HepG2 (cell line): ENCODE results near the gene DOP1B. TPM values are rescaled to one million over a fixed set of nuclear protein-coding genes. Genes with fewer than 3 reads are reported as not detected.
A peak's percentile ranks its signal among the peaks of the same experiment; 100 is the strongest.

Experiments used
- ATAC-seq: fragments of 200-7000 bp; cut with Tn5 transposase; 3 replicates; pipeline ENCODE4 v1.9.1; 2020; ENCODE audit warnings: mild to moderate bottlenecking, moderate library complexity
- BruUV-seq: library from RNA; stranded (reverse); fragments of 400-500 nt; replicated peaks from 2 replicates; lab custom pipeline; 2021; lab: Mats Ljungman, UMichigan
- CTCF ChIA-PET: fragments of 300-600 bp; formaldehyde crosslinking; extraction: SDS; loops from one replicate; lab custom pipeline; 2021; ENCODE audit warnings: low total read pairs, inconsistent platforms, low intra/inter-chr PET ratio; lab: Yijun Ruan, JAX
- POLR2A ChIA-PET: fragments of 350-600 bp; sonication (Branson Sonifier 250); formaldehyde crosslinking; loops from one replicate; lab custom pipeline; 2020; ENCODE audit warnings: antibody characterized with exemption, inconsistent platforms; lab: Yijun Ruan, JAX
- DNase-seq: peaks from one replicate; pipeline ENCODE4 v3.0.0-alpha.2; 2015; ENCODE audit warnings: low spot score
- FAIRE-seq: peaks from 3 replicates; lab custom pipeline; 2011; peaks lifted over from hg19 to GRCh38; lab: Jason Lieb, UNC
- H2AFZ ChIP-seq: one replicate; pipeline ENCODE4 v1.6.1; 2011; ENCODE audit warnings: low read length, inconsistent platforms
- H3K27ac ChIP-seq: fragments of 300-600 bp; 3 replicates; pipeline ENCODE4 v1.8.0; 2011; ENCODE audit warnings: mixed run types, mild to moderate bottlenecking, mixed read lengths, low read length, inconsistent platforms; ENCODE audit not compliant: insufficient read depth; ENCODE audit errors: extremely low read length
- H3K27me3 ChIP-seq, 2 experiments: fragments of 200-600 bp in 1 of 2; 2 replicates in 1 of 2; 3 replicates in 1 of 2; pipeline versions ENCODE4 v1.6.0 to v1.8.0; 2011; ENCODE audit warnings: low read length in 2 of 2, mild to moderate bottlenecking in 2 of 2, moderate library complexity in 2 of 2, inconsistent platforms in 1 of 2; ENCODE audit not compliant: insufficient read depth in 2 of 2, control insufficient read depth in 1 of 2
- H3K36me3 ChIP-seq, 2 experiments: fragments of 200-600 bp in 1 of 2; replicated peaks in 1 of 2; 2 replicates in 1 of 2; 3 replicates in 1 of 2; pipeline versions ENCODE4 v1.5.1 to v1.8.0; 2011; ENCODE audit warnings: low read length in 2 of 2, inconsistent platforms in 1 of 2; ENCODE audit not compliant: insufficient read depth in 2 of 2, control insufficient read depth in 1 of 2
- H3K4me1 ChIP-seq: 2 replicates; pipeline ENCODE4 v1.5.1; 2012; ENCODE audit warnings: low read length, inconsistent platforms; ENCODE audit not compliant: insufficient read depth
- H3K4me2 ChIP-seq: 2 replicates; pipeline ENCODE4 v1.6.0; 2011; ENCODE audit warnings: low read depth, low read length, inconsistent platforms
- H3K4me3 ChIP-seq, 3 experiments: fragments of 200-600 bp in 1 of 3; sonication (generic), shearing (Covaris generic) in 1 of 3; replicated peaks in 1 of 3; 2 replicates each; pipeline ENCODE4 v1.5.1; 2011 to 2016; ENCODE audit warnings: low read length in 3 of 3, inconsistent platforms in 2 of 3, low read depth in 2 of 3, mild to moderate bottlenecking in 2 of 3, control low read depth in 1 of 3, mixed read lengths in 1 of 3; ENCODE audit not compliant: insufficient read depth in 1 of 3
- H3K79me2 ChIP-seq: one replicate; pipeline ENCODE4 v1.6.1; 2011; ENCODE audit warnings: low read length, inconsistent platforms; ENCODE audit not compliant: insufficient read depth
- H3K9ac ChIP-seq: 2 replicates; pipeline ENCODE4 v1.6.0; 2011; ENCODE audit warnings: mild to moderate bottlenecking, low read depth, low read length, inconsistent platforms; ENCODE audit not compliant: insufficient read depth
- H3K9me3 ChIP-seq: 2 replicates; pipeline ENCODE4 v1.5.1; 2012; ENCODE audit warnings: mild to moderate bottlenecking, low read length
- H4K20me1 ChIP-seq: 2 replicates; pipeline ENCODE4 v1.6.0; 2011; ENCODE audit warnings: inconsistent platforms, mild to moderate bottlenecking, low read length, moderate library complexity; ENCODE audit not compliant: insufficient read depth
- IKZF1 ChIP-seq: fragments of 450-650 bp; IDR thresholded peaks from 2 replicates; pipeline ENCODE4 v1.7.1; 2016
- MAFF ChIP-seq: IDR thresholded peaks from 2 replicates; pipeline ENCODE4 v1.6.1; 2011; ENCODE audit warnings: low read depth, low read length, improper control_type of control experiment
- MAFK ChIP-seq, 2 experiments: IDR thresholded peaks in 1 of 2; conservative IDR thresholded peaks in 1 of 2; 2 replicates each; pipeline ENCODE4 v1.6.1; 2011; ENCODE audit warnings: improper control_type of control experiment in 2 of 2, low read length in 2 of 2
- MAX ChIP-seq: IDR thresholded peaks from 2 replicates; pipeline ENCODE4 v1.6.1; 2012; ENCODE audit warnings: inconsistent platforms
- TBL1XR1 ChIP-seq: fragments of 150-350 bp; IDR thresholded peaks from 2 replicates; pipeline ENCODE4 v1.6.1; 2014; ENCODE audit warnings: borderline replicate concordance, low read length; ENCODE audit not compliant: partially characterized antibody
- THAP11 ChIP-seq: IDR thresholded peaks from 2 replicates; pipeline ENCODE4 v1.6.1; 2016; ENCODE audit warnings: missing biosample characterization, missing genetic modification reagents
- ZBTB38 ChIP-seq: sonication (generic); formaldehyde crosslinking; IDR thresholded peaks from 2 replicates; pipeline ENCODE4 v1.5.1; 2020; ENCODE audit warnings: mild to moderate bottlenecking, missing genetic modification reagents
- ZBTB7A ChIP-seq: sonication (generic); formaldehyde crosslinking; IDR thresholded peaks from 2 replicates; pipeline ENCODE4 v1.8.0; 2022; ENCODE audit warnings: mild to moderate bottlenecking, missing genetic modification reagents
- ZFP91 ChIP-seq: sonication (generic); formaldehyde crosslinking; IDR thresholded peaks from 2 replicates; pipeline ENCODE4 v1.9.0; 2022; ENCODE audit warnings: missing genetic modification reagents, mild to moderate bottlenecking, borderline replicate concordance
- ZNF205 ChIP-seq: IDR thresholded peaks from 2 replicates; pipeline ENCODE4 v1.6.1; 2018; ENCODE audit warnings: missing biosample characterization, missing genetic modification reagents
- ZNF337 ChIP-seq: sonication (generic); formaldehyde crosslinking; IDR thresholded peaks from 2 replicates; pipeline ENCODE4 v1.5.1; 2020; ENCODE audit warnings: missing genetic modification reagents, low read depth, mild to moderate bottlenecking, borderline replicate concordance
- ZNF687 ChIP-seq: sonication (generic); formaldehyde crosslinking; IDR thresholded peaks from 2 replicates; pipeline ENCODE4 v1.5.1; 2020; ENCODE audit warnings: mild to moderate bottlenecking, missing genetic modification reagents, moderate library complexity
- WGBS: methylation state at CpG from one replicate; pipeline ENCODE4 v1.1.6; 2017; ENCODE audit warnings: low lambda C conversion rate; 5-methylcytosine and 5-hydroxymethylcytosine counted together
- in situ Hi-C: cut with HindIII; loops from 2 replicates; pipeline ENCODE4 v1.10.0; 2017; ENCODE audit warnings: low pct_unique_long_range_greater_than_20kb; ENCODE audit not compliant: extremely low pct_ligation_motif_present
- intact Hi-C: fragments of 100-400 bp; cut with micrococcal nuclease; formaldehyde crosslinking; loops from one replicate; pipeline ENCODE4 v1.10.0; 2022; ENCODE audit not compliant: unreplicated experiment
- polyA plus RNA-seq, 8 experiments: library from polyadenylated mRNA; depleted of rRNA in 3 of 8; stranded (reverse) in 7 of 8; unstranded in 1 of 8; fragments of >200 nt; fragmentation: Illumina TruSeq in 4 of 8; extraction: Trizol in 4 of 8; gene quantifications; 2 replicates each; pipeline versions ENCODE4 v1.2.1 to v1.2.3, GENCODE V29; 2011 to 2016; ENCODE audit warnings: low read depth in 4 of 8, missing spikeins in 1 of 8, mixed read lengths in 1 of 8; ENCODE audit not compliant: insufficient read depth in 1 of 8
- total RNA-seq, 5 experiments: library from RNA; depleted of rRNA; stranded (reverse); fragments of >200 nt; fragmentation: Illumina TruSeq; extraction: Trizol; gene quantifications; 2 replicates each; pipeline ENCODE4 v1.2.3, GENCODE V29; 2016; ENCODE audit warnings: low read depth in 1 of 5

DOP1B gene
- total and polyA plus RNA-seq, 2 of the 13 experiments (the other 11 are each of a cell fraction or from before 2014, with no cell fraction given): 2.8 to 3.2 TPM

GRCh38 chr21:36132696-36133095 lies 23.9 kb upstream of the DOP1B start:
- CTCF ChIA-PET: no interaction called here
- no peak for FAIRE-seq
- BruUV-seq: no TSS peak

GRCh38 chr21:36134803-36135390 lies 21.7 kb upstream of the DOP1B start, which contains the start of gene CBR3:
CBR3 (plus strand) TSS chr21:36135079; CDS start chr21:36135193, 114 bp downstream.
- H3K4me3 ChIP-seq: peak within 1 kb of the TSS; percentile 44 to 66 (median 54); a peak in 5 of 6 replicates
- no peak for TF ChIP-seq THAP11 (CRISPR knock-in tag)
- TF ChIP-seq ZBTB38 (CRISPR knock-in tag): 0 out of 2 replicates have a peak, but pooled peaks have one; percentile 39
- TF ChIP-seq IKZF1: no peak
- peak; percentile 60; the same call in 1 of the 2 replicates for TF ChIP-seq ZFP91 (CRISPR knock-in tag)
- TF ChIP-seq ZNF337 (CRISPR knock-in tag): no peak
- TF ChIP-seq ZNF205 (CRISPR knock-in tag): no peak
- peak; percentile 60; the same call in 1 of the 2 replicates for TF ChIP-seq ZNF687 (CRISPR knock-in tag)
- TF ChIP-seq MAX: 0 out of 2 replicates have a peak, but pooled peaks have one; percentile 37
- 0 out of 2 replicates have a peak, but pooled peaks have one; percentile 22 for TF ChIP-seq ZBTB7A

More at GRCh38 chr21:36132696-36133095, 23.9 kb upstream of the DOP1B start:
- Histone ChIP-seq H4K20me1 (no peaks in the 10 kb centered on the region), H3K27ac (no peak overlapping the region), H3K36me3 (no peaks in the 10 kb centered on the region), H3K4me1 (peaks cover 25% of the 10 kb centered on the region), H3K9me3 (no peaks in the 10 kb centered on the region), H3K9ac (no peak overlapping the region), H3K27me3 (peaks cover 6 to 54% of the 10 kb centered on the region in 2 experiments), H3K4me2 (no peak overlapping the region), H3K79me2 (no peaks in the 10 kb centered on the region), H2AFZ (no peak overlapping the region), H3K4me3 (no peak overlapping the region)
- no peak for DNase-seq
- POLR2A ChIA-PET: no interaction called here
- intact Hi-C loops (no loop called here), in situ Hi-C loops (no loop called here)
- WGBS: 52% methylated on average over 7 of the region's 8 CpGs
- TF ChIP-seq TBL1XR1 (no peak), MAFF (0 out of 2 replicates have a peak, but pooled peaks have one; percentile 6), MAFK (conservative IDR thresholded peaks at IDR 0.05 in 1 of 2, IDR thresholded peaks at IDR 0.05 in 1 of 2; ENCODE audit: low read length in 2 of 2) (peak; percentile 27 to 31; a peak in 2 of 4 replicates)
- ATAC-seq: no peak

More at GRCh38 chr21:36134803-36135390, 21.7 kb upstream of the DOP1B start, which contains the start of gene CBR3:
- Histone ChIP-seq H3K4me1 (peaks cover 20% of the 10 kb centered on the region), H3K9me3 (no peaks in the 10 kb centered on the region), H4K20me1 (no peaks in the 10 kb centered on the region), H3K36me3 (no peaks in the 10 kb centered on the region), H3K27me3 (peaks cover 6 to 44% of the 10 kb centered on the region in 2 experiments), H2AFZ (no peak within 1 kb of the TSS), H3K4me2 (peak within 1 kb of the TSS; percentile 84), H3K9ac (no peak within 1 kb of the TSS), H3K79me2 (no peaks in the 10 kb centered on the region), H3K27ac (no peak within 1 kb of the TSS)
- in situ Hi-C loops: no loop called here
- FAIRE-seq (no peak), ATAC-seq (peak; percentile 47), DNase-seq (no peak)
- intact Hi-C loops: no loop called here
- CTCF ChIA-PET: no interaction called here
- 14% methylated on average over 7 of the region's 53 CpGs for WGBS
- BruUV-seq: no TSS peak
- POLR2A ChIA-PET: no interaction called here
